Erythroblast (primary cell): ENCODE results near the gene MAP4K2.
"Not testable (repeated sequence)": the region's sequence is repeated elsewhere in the genome, so short reads cannot be mapped to it uniquely, and the experiment has no call there.

ENCODE experiments used
- DNase-seq, 2 experiments: peaks; one replicate each; lab custom pipeline; 2025; lab: John Stamatoyannopoulos, UW
- GATA1 ChIP-seq: IDR thresholded peaks from 2 replicates; pipeline ENCODE4 v1.6.1; 2011; ENCODE audit warnings: low read depth, mild to moderate bottlenecking, control low read depth, low read length, moderate library complexity
- POLR2A ChIP-seq: IDR thresholded peaks from 2 replicates; pipeline ENCODE4 v1.6.1; 2011; ENCODE audit warnings: mild to moderate bottlenecking, low read length

Gene MAP4K2

DNA sequence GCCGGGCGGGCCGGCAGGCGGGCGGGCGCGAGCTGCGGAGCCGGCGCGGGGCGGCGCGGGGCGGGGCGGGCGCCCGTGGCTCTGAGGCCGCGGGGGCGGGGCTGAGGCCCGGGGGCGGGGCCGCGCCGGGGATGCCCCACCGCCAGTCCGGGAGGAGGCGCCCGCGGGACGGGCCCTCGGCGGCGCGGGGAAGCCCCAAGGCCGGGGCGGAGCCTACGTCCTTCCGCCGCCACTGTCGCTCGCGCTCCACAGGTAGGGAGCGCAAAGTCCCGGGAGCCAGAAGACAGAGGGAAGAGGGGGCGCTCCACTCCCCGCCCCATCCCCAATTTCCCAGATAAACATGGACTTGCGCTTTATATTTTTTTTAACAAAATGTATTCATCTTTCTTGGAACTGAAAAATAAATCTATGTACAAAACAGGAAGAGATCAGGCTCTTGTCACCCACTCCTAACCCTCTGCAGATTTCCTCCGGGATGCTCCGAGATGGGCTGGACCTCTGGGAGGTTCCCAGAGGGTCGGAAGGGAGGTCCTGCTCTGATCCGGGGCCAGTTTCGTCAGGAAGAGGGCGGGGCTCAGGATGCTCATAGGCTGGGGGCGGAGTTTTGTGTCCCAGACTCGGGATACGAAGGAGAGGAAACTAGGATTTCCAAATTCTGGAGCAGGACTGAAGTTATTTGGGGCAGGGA lies at the start of gene MAP4K2:
Gene MAP4K2 (minus strand): TSS at position 57 of the 688 bp plus-strand sequence. CDS start 65 bp downstream, outside the sequence.
- peak; percentile 49 for TF ChIP-seq POLR2A
- no peak for TF ChIP-seq GATA1
- peak; percentile 87 to 95 for DNase-seq

DNA sequence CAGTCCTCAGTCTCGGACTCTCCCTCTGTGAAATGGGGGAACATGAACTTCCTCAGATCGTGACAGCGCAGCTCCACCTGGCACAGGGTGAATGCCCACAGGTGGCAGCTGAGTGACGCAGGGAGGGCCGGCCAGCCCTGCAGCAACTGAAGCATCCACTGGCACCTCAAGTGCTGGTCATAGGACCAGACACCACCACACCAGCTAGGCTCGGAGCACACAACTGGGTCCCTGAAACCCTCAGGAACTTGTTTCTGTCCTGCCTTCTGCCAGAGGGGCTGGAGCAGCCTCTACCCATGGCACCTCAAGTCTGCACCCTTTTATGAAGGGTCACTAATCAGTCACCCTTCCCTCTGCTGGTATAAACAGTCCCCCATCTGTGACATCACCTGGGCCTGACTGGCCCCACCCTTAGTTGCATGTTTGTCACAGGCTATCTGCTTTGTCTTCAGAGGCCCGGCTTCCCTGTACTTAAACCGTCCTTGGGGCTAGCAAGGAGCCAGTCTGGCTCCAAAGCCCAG lies 48.9 kb upstream of the MAP4K2 start:
- no peak for TF ChIP-seq POLR2A
- no peak for TF ChIP-seq GATA1
- DNase-seq: peak; percentile 78 to 81

GRCh38 chr11:64850979-64851567 lies 48.1 kb upstream of the MAP4K2 start:
- DNase-seq: peak in 1 of 2 experiments; percentile 43
- no peak for TF ChIP-seq GATA1
- TF ChIP-seq POLR2A: no peak

- no peak for DNase-seq
- TF ChIP-seq GATA1 (no peak), POLR2A (no peak)
These were observed 46.8 kb upstream of the MAP4K2 start for GRCh38 chr11:64849598-64850356.

DNA sequence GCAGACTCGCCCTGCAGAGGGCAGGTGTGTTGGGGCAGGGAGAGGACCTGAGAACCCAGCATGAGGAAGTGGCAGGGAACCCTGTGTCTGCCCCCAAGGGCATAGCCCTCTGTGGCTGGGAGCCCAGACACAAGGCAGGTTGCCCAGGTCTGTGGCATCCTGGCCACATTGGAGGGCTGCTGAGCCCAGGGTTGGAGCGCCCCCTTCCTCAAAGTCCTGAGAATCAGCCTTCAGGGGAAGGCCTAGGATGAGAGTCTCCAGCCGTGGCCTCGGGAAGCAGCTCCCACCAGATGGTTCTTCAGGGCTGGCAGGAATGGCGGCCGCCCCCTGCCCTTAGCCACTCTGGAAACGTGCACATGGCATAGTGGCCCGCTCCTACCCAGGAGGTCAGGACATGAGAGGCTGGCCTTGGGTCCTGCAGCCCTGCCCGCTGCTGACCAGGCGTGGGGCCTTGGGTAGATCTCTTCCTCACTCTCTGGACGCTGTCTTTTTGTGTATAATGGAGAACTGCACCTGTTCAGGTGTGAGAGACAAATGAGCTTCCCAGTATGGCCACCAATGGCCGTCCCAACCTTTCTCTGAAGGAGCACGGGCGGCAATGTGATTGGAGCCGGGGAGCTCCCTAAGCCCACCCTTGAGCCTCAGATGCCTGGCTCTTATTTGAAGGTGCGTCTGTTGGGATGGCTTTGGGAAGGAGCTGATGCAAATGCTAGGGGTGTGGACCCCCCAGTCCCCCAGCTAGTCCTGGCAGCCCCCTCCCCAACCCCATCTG lies 46.0 kb upstream of the MAP4K2 start:
- no peak for TF ChIP-seq POLR2A
- no peak for TF ChIP-seq GATA1
- DNase-seq: no peak

GRCh38 chr11:64848214-64848825 lies 45.3 kb upstream of the MAP4K2 start:
- DNase-seq: peak; percentile 69 to 73
- TF ChIP-seq GATA1 (no peak), POLR2A (no peak)

DNA sequence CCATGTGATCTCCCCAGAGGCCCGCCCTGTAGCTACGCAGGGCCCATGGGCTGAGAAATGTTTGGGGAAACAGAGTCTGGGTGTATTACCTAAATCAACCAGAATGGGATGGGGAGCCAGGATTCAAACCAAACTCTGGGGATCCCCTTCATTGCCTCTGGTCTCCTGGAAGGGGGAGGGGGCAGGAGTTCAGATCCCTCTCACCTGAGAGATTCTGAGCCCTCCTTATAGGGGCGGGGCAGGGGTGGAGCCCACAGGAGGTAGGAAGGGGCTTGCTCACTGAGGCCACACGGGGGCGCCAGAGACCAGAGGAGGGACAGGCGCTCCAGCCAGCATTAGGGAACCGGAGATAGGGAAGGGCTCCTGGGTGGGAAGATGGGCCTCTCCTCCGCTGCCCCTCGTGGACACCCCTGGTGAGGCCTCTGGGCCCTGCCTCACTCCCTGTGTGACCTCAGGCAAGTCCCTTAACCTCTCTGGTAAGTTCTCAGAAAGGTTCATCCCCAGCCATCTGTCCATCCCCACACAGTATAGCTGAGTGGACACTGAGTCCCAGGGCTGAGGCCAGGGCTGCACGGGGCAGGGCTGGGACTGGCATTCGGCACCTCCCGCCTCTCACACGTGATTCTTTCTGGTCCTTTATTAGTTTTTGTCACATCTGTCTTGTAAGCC lies 44.1 kb upstream of the MAP4K2 start:
- peak; percentile 89 to 95 for DNase-seq
- no peak for TF ChIP-seq POLR2A
- no peak for TF ChIP-seq GATA1

DNA sequence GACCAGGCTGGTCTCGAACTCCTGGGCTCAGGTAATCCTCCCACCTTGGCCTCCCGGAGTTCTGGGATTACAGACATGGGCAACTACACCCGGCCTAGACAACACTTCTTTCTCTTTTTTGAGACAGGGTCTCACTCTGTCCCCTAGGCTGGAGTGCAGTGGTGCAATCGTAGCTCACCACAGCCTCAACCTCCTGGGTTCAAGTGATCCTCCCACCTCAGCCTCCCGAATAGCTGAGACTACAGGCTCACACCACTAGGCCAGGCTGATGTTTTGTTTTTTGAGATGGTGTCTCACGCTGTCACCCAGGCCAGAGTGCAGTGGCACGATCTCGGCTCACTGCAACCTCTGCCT lies 42.7 kb upstream of the MAP4K2 start:
- not testable (repeated sequence) for DNase-seq

GRCh38 chr11:64845129-64845775 lies 42.2 kb upstream of the MAP4K2 start:
- no peak for TF ChIP-seq POLR2A
- TF ChIP-seq GATA1: no peak
- peak in 1 of 2 experiments; percentile 51 for DNase-seq

GRCh38 chr11:64844330-64845128 lies 41.5 kb upstream of the MAP4K2 start, which contains the start of gene CDC42BPG:
TSS of gene CDC42BPG (minus strand) at chr11:64844653. CDS start at chr11:64844569, 84 bp downstream.
- DNase-seq: peak; percentile 82 to 89
- TF ChIP-seq GATA1: no peak
- no peak for TF ChIP-seq POLR2A

DNA sequence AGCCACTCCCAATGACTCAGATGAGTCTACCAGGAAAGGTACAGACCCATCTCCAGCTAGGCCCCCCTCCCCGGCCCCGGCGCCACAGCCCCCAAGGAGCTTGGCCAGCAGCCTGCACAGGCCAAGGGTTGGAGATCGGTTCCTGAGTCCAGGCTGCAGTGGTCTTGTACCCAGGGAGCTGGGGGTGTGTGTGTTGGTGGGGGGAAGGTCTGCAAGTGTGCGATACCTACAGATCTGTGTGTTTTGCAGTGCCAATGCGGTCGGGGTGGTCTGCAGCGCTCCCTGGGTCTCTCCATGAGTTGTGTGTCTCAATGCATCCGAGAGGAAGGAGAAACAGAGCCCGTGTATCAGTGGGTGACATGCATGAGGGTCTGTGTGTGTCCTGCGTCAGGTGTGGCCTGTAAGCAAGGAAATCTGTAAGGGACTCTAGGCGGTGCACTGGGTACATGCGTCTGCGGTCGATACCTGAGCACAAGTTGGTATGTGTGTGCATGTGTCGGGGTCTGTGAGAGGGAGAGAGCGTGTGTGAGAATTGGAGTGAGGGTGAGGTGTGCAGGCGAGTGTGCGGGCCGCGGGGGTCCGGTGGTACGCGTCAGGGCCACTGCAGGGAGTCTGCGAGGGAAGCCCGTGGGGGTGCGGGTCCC lies 40.8 kb upstream of the MAP4K2 start:
- TF ChIP-seq GATA1 (no peak), POLR2A (no peak)
- no peak for DNase-seq
